K562 (cell line): ENCODE results near the gene MARCO. TPM values are rescaled to one million over a fixed set of nuclear protein-coding genes. Genes with fewer than 3 reads are reported as not detected.

Experiments used
- ATAC-seq: fragments of 200-7000 bp; cut with Tn5 transposase; 3 replicates; pipeline ENCODE4 v1.9.1; 2020; ENCODE audit warnings: moderate library complexity
- BruUV-seq: library from RNA; stranded (reverse); fragments of 400-500 nt; replicated peaks from 2 replicates; lab custom pipeline; 2021; lab: Mats Ljungman, UMichigan
- CTCF ChIA-PET: fragments of 300-600 bp; formaldehyde crosslinking; extraction: SDS; loops from one replicate; lab custom pipeline; 2021; ENCODE audit warnings: low intra/inter-chr PET ratio; lab: Yijun Ruan, JAX
- POLR2A ChIA-PET: fragments of 300-600, 350-650 bp; sonication (Branson Sonifier 250); formaldehyde crosslinking; extraction: SDS; loops from one replicate; lab custom pipeline; 2021; ENCODE audit warnings: antibody characterized with exemption, inconsistent platforms; lab: Yijun Ruan, JAX
- DNase-seq, 4 experiments: peaks; one replicate each; pipeline versions ENCODE4 v3.0.0 to v3.0.0-alpha.2; 2011 to 2018; ENCODE audit warnings: low spot score in 3 of 4, mixed read lengths in 3 of 4; ENCODE audit errors: extremely low read depth in 1 of 4
- FAIRE-seq: peaks from 2 replicates; lab custom pipeline; 2011; peaks lifted over from hg19 to GRCh38; lab: Jason Lieb, UNC
- H2AFZ ChIP-seq: 2 replicates; pipeline ENCODE4 v1.6.0; 2011; ENCODE audit warnings: low read depth, low read length, control low read depth, inconsistent platforms
- H3K27ac ChIP-seq: fragments of 200-600 bp; 3 replicates; pipeline ENCODE4 v1.8.0; 2011; ENCODE audit warnings: low read depth, mild to moderate bottlenecking, control low read depth, inconsistent platforms, low read length, moderate library complexity, mixed read lengths; ENCODE audit errors: extremely low read depth
- H3K27me3 ChIP-seq, 2 experiments: fragments of 300-600 bp in 1 of 2; 2 replicates in 1 of 2; 3 replicates in 1 of 2; pipeline versions ENCODE4 v1.6.0 to v1.8.0; 2011; ENCODE audit warnings: inconsistent platforms in 2 of 2, low read length in 2 of 2, mild to moderate bottlenecking in 1 of 2, mixed read lengths in 1 of 2, moderate library complexity in 1 of 2; ENCODE audit not compliant: control insufficient read depth in 2 of 2, insufficient read depth in 2 of 2
- H3K36me3 ChIP-seq: fragments of 300-600 bp; 3 replicates; pipeline ENCODE4 v1.8.0; 2011; ENCODE audit warnings: mild to moderate bottlenecking, low read length, inconsistent platforms; ENCODE audit not compliant: control insufficient read depth, insufficient read depth
- H3K4me1 ChIP-seq, 2 experiments: fragments of 200-600 bp in 1 of 2; replicated peaks in 1 of 2; 2 replicates in 1 of 2; 3 replicates in 1 of 2; pipeline versions ENCODE4 v1.5.1 to v1.8.0; 2011; ENCODE audit warnings: inconsistent platforms in 2 of 2, low read length in 2 of 2, mild to moderate bottlenecking in 1 of 2, mixed read lengths in 1 of 2, moderate library complexity in 1 of 2; ENCODE audit not compliant: control insufficient read depth in 2 of 2, insufficient read depth in 2 of 2
- H3K4me2 ChIP-seq: 2 replicates; pipeline ENCODE4 v1.6.1; 2011; ENCODE audit warnings: low read length, control low read depth, inconsistent platforms, mixed read lengths; ENCODE audit not compliant: insufficient read depth
- H3K4me3 ChIP-seq: fragments of 200-600 bp; sonication (generic), shearing (Covaris generic); 2 replicates; pipeline ENCODE4 v1.5.1; 2016; ENCODE audit warnings: control low read depth, inconsistent platforms
- H3K79me2 ChIP-seq: fragments of 200-600 bp; 3 replicates; pipeline ENCODE4 v1.8.0; 2011; ENCODE audit warnings: low read length, inconsistent platforms; ENCODE audit not compliant: control insufficient read depth, insufficient read depth
- H3K9ac ChIP-seq, 2 experiments: 2 replicates each; pipeline versions ENCODE4 v1.6.0 to v1.6.1; 2011; ENCODE audit warnings: low read depth in 2 of 2, low read length in 2 of 2, control low read depth in 1 of 2, inconsistent platforms in 1 of 2, mild to moderate bottlenecking in 1 of 2, mixed read lengths in 1 of 2; ENCODE audit not compliant: insufficient read depth in 1 of 2
- H3K9me1 ChIP-seq: one replicate; pipeline ENCODE4 v1.6.0; 2011; ENCODE audit warnings: inconsistent platforms, mild to moderate bottlenecking, low read length, moderate library complexity; ENCODE audit not compliant: control insufficient read depth, insufficient read depth
- H3K9me3 ChIP-seq: replicated peaks from 2 replicates; pipeline ENCODE4 v1.5.1; 2011; ENCODE audit warnings: low read depth, low read length, inconsistent platforms; ENCODE audit not compliant: control insufficient read depth, insufficient read depth
- H4K20me1 ChIP-seq: replicated peaks from 2 replicates; pipeline ENCODE4 v1.6.1; 2011; ENCODE audit warnings: low read length, inconsistent platforms, mixed read lengths; ENCODE audit not compliant: control insufficient read depth, insufficient read depth
- BRF1 ChIP-seq: IDR thresholded peaks from 3 replicates; pipeline ENCODE4 v1.6.1; 2011; ENCODE audit warnings: borderline replicate concordance, mild to moderate bottlenecking; ENCODE audit not compliant: insufficient read length; ENCODE audit errors: extremely low read depth
- CBX3 ChIP-seq, 2 experiments: IDR thresholded peaks; 1 replicate in 1 of 2; 2 replicates in 1 of 2; pipeline ENCODE4 v1.6.1; 2012; ENCODE audit warnings: inconsistent platforms in 2 of 2, low read length in 2 of 2, borderline replicate concordance in 1 of 2, control low read depth in 1 of 2
- CBX5 ChIP-seq: IDR thresholded peaks from 2 replicates; pipeline ENCODE4 v1.6.1; 2014; ENCODE audit warnings: low read depth, borderline replicate concordance
- EP400 ChIP-seq: fragments of 450-650 bp; IDR thresholded peaks from 2 replicates; pipeline ENCODE4 v1.6.1; 2017; ENCODE audit warnings: antibody characterized with exemption, mild to moderate bottlenecking, moderate library complexity
- FOSL1 ChIP-seq: fragments of 200-800 bp; sonication (Bioruptor generic); conservative IDR thresholded peaks from 2 replicates; pipeline ENCODE4 v1.6.1; 2016; ENCODE audit warnings: missing genetic modification characterization, missing compliant biosample characterization
- FOXA1 ChIP-seq: fragments of 450-650 bp; IDR thresholded peaks from 2 replicates; pipeline ENCODE4 v1.6.1; 2016; ENCODE audit warnings: mild to moderate bottlenecking, borderline replicate concordance
- HNRNPLL ChIP-seq: fragments of 200-400 bp; formaldehyde crosslinking; IDR thresholded peaks from 2 replicates; pipeline ENCODE4 v1.6.1; 2017; ENCODE audit warnings: low read length, low read depth, mild to moderate bottlenecking; ENCODE audit not compliant: poor library complexity, severe bottlenecking
- KLF13 ChIP-seq: fragments of 450-650 bp; IDR thresholded peaks from 2 replicates; pipeline ENCODE4 v1.6.1; 2016; ENCODE audit warnings: missing genetic modification characterization, low read depth, mild to moderate bottlenecking, missing compliant biosample characterization, moderate library complexity, borderline replicate concordance
- MEF2D ChIP-seq: conservative IDR thresholded peaks from 2 replicates; pipeline ENCODE4 v1.6.1; 2016; ENCODE audit warnings: low read depth, missing genetic modification characterization, missing compliant biosample characterization
- NFYB ChIP-seq: IDR thresholded peaks from 2 replicates; pipeline ENCODE4 v1.6.1; 2011; ENCODE audit warnings: mild to moderate bottlenecking, moderate library complexity; ENCODE audit not compliant: insufficient read length; ENCODE audit errors: extremely low read depth
- NKRF ChIP-seq: fragments of 450-650 bp; IDR thresholded peaks from 2 replicates; pipeline ENCODE4 v1.6.1; 2016; ENCODE audit warnings: borderline replicate concordance
- RBM22 ChIP-seq: fragments of 200-400 bp; formaldehyde crosslinking; IDR thresholded peaks from 2 replicates; pipeline ENCODE4 v1.6.1; 2018; ENCODE audit warnings: low read length, low read depth; ENCODE audit not compliant: poor library complexity, severe bottlenecking
- SOX6 ChIP-seq: fragments of 450-650 bp; IDR thresholded peaks from 2 replicates; pipeline ENCODE4 v1.6.1; 2014; ENCODE audit warnings: mild to moderate bottlenecking
- SRSF1 ChIP-seq: fragments of 200-400 bp; formaldehyde crosslinking; IDR thresholded peaks from 2 replicates; pipeline ENCODE4 v1.6.1; 2017; ENCODE audit warnings: mild to moderate bottlenecking, low read depth, low read length, moderate library complexity
- U2AF2 ChIP-seq: fragments of 200-400 bp; formaldehyde crosslinking; optimal IDR thresholded peaks from 2 replicates; pipeline ENCODE3; 2017; ENCODE audit warnings: low read depth, mild to moderate bottlenecking, low read length
- ZNF77 ChIP-seq: fragments of 250-450 bp; sonication (Bioruptor Pico); IDR thresholded peaks from 2 replicates; pipeline ENCODE4 v1.5.0; 2020
- ZSCAN32 ChIP-seq: fragments of 450-650 bp; formaldehyde crosslinking; IDR thresholded peaks from 2 replicates; pipeline ENCODE4 v1.4.0; 2020; ENCODE audit warnings: mild to moderate bottlenecking, moderate library complexity
- WGBS: fragments of 100-300 bp; shearing (Covaris generic); methylation state at CpG from one replicate; pipeline ENCODE4 v1.1.6; 2016; ENCODE audit warnings: low coverage, mixed read lengths; ENCODE audit not compliant: insufficient coverage; ENCODE audit errors: missing lambda C conversion rate; 5-methylcytosine and 5-hydroxymethylcytosine counted together
- in situ Hi-C: fragments of 300-500 bp; cut with MboI; formaldehyde crosslinking; loops from 4 replicates; pipeline ENCODE4 v1.15.0; 2018; ENCODE audit warnings: inconsistent platforms, mixed read lengths
- intact Hi-C: fragments of 100-400 bp; cut with micrococcal nuclease; formaldehyde crosslinking; loops from 2 replicates; pipeline ENCODE4 v1.14.2; 2022
- polyA plus RNA-seq, 8 experiments: library from polyadenylated mRNA; depleted of rRNA in 4 of 8; stranded (reverse) in 5 of 8; unstranded in 3 of 8; fragments of >200 nt; fragmentation: Nextera tagmentation in 2 of 8; fragmentation: Illumina TruSeq in 1 of 8; extraction: Ambion mirVana in 2 of 8; extraction: Trizol in 1 of 8; gene quantifications; 2 replicates each; pipeline versions ENCODE4 v1.2.1 to v1.2.3, GENCODE V29; 2011 to 2014; ENCODE audit warnings: inconsistent platforms in 1 of 8, missing spikeins in 1 of 8
- total RNA-seq, 7 experiments: library from RNA; depleted of rRNA in 6 of 7; stranded (reverse); fragments of >200 nt in 6 of 7; fragmentation: Illumina TruSeq in 2 of 7; extraction: Trizol in 2 of 7; gene quantifications; 2 replicates each; pipeline versions ENCODE4 v1.2.1 to v1.2.3, GENCODE V29; 2011 to 2021; ENCODE audit warnings: low replicate concordance in 1 of 7

The MARCO gene
- total and polyA plus RNA-seq, 9 of the 15 experiments (the other 6 are each of a cell fraction or from before 2014, with no cell fraction given) = 0.31 TPM; not detected in 8

- BruUV-seq = no TSS peak
- 0% methylated on average over 5 of the region's 5 CpGs for WGBS
- in situ Hi-C loops = no loop called here
- FAIRE-seq (no peak), ATAC-seq (no peak), DNase-seq (no peak)
- Histone ChIP-seq H3K9me3 (no peaks in the 10 kb centered on the region), H3K4me2 (no peak overlapping the region), H2AFZ (no peak overlapping the region), H3K4me1 (no peaks in the 10 kb centered on the region), H3K27ac (no peak overlapping the region), H3K36me3 (no peaks in the 10 kb centered on the region), H3K79me2 (no peaks in the 10 kb centered on the region), H4K20me1 (no peaks in the 10 kb centered on the region)
- intact Hi-C loops = no loop called here
- POLR2A ChIA-PET = no interaction called here
- CTCF ChIA-PET = interaction anchor here (0.7 kb wide), 1 partner anchor 663 kb away, joined by 3 read pairs; no protein-coding TSS in a partner anchor
- TF ChIP-seq NFYB (no peak), FOXA1 (no peak), KLF13 (tag) (no peak), MEF2D (tag) (no peak), U2AF2 (no peak), SRSF1 (no peak), EP400 (no peak), NKRF (no peak), BRF1 (no peak), ZNF77 (CRISPR knock-in tag) (no peak), CBX3 (IDR thresholded peaks at IDR 0.05; ENCODE audit: borderline replicate concordance in 1 of 2, low read length in 2 of 2) (no peak), RBM22 (no peak), CBX5 (no peak), FOSL1 (tag) (no peak), SOX6 (no peak), ZSCAN32 (CRISPR knock-in tag) (no peak), HNRNPLL (no peak)
- TF ChIP-seq, all 486 proteins: peak for 0
- no peak overlapping the region for H3K4me3 ChIP-seq
- no peaks in the 10 kb centered on the region for H3K9me1 ChIP-seq
- H3K27me3 ChIP-seq = no peaks in the 10 kb centered on the region
- no peak overlapping the region for H3K9ac ChIP-seq
Observed at GRCh38 chr2:118925476-118925875, 16.5 kb upstream of the MARCO start.
